ENCODE results near the gene NADK2. TPM values are rescaled to one million over a fixed set of nuclear protein-coding genes. Genes with fewer than 3 reads are reported as not detected.

The NADK2 gene
- 21.2 TPM for total RNA-seq (2021; ENCODE audit: unreplicated experiment)
- 9.8 and 11.0 TPM in 2 replicates for polyA plus RNA-seq (2012)
- percentile 75 among the genes with signal in this experiment for Bru-seq, nascent RNA
- BruChase-seq, experiment 1, labeled RNA remaining after a 6-hour chase: percentile 71 among the genes with signal in this experiment
- percentile 75 among the genes with signal in this experiment for BruChase-seq, experiment 2, labeled RNA remaining after a 2-hour chase
- long read RNA-seq, transcript NADK2-202 (12 exons, 2,243 nt): major isoform, 16 of 25 reads
- long read RNA-seq, transcript NADK2-201 (12 exons, 2,507 nt): minor isoform, 7 of 25 reads
- long read RNA-seq, partial matches to known transcripts: 0 of 25 reads
- long read RNA-seq, other reads (novel, unspliced or antisense): 2 of 25 reads

GRCh38 chr5:36241631-36242533, at the start of gene NADK2:
NADK2 (minus strand) TSS chr5:36241925; CDS start chr5:36241798, 127 bp downstream.
- POLR2A ChIA-PET: interaction anchor here (0.8 to 1.8 kb wide), 5 partner anchors 9 to 29 kb away, joined by 3 to 5 read pairs (median 3); no protein-coding TSS in a partner anchor
- peak; percentile 90 for DNase-seq (ENCODE audit: low read depth, low spot score)
- Histone ChIP-seq H3K9ac (ENCODE audit: low read length) (peak within 1 kb of the TSS; percentile 85), H3K36me3 (ENCODE audit: control insufficient read depth in 1 of 2, insufficient read depth in 2 of 2, low read length in 2 of 2) (no peaks in the 10 kb centered on the region), H3K4me2 (ENCODE audit: low read length) (peak within 1 kb of the TSS; percentile 87), H2AFZ (ENCODE audit: low read depth, low read length, poor library complexity, severe bottlenecking) (peak within 1 kb of the TSS; percentile 4), H3K9me2 (ENCODE audit: insufficient read depth) (no peaks in the 10 kb centered on the region), H3K4me1 (ENCODE audit: control insufficient read depth in 1 of 2, insufficient read depth in 2 of 2, low read length in 2 of 2) (peaks cover 14 to 33% of the 10 kb centered on the region in 2 experiments; a peak in 3 of 4 replicates), H3K27me3 (ENCODE audit: insufficient read depth, low read length) (no peaks in the 10 kb centered on the region), H4K20me1 (ENCODE audit: insufficient read depth) (no peaks in the 10 kb centered on the region), H3K79me2 (ENCODE audit: insufficient read depth, low read length) (peaks cover 15% of the 10 kb centered on the region; the same call in 1 of the 2 replicates), H3K9me3 (ENCODE audit: control insufficient read depth in 1 of 2, insufficient read depth in 1 of 2, low read depth in 1 of 2, low read length in 2 of 2) (no peaks in the 10 kb centered on the region), H3K27ac (ENCODE audit: low read depth, low read length) (peak within 1 kb of the TSS; percentile 94), H3K4me3 (replicated peaks in 1 of 2; ENCODE audit: low read depth in 1 of 2, low read length in 2 of 2) (peak within 1 kb of the TSS; percentile 65 to 75)
- TF ChIP-seq EGR1 (IDR thresholded peaks at IDR 0.05; ENCODE audit: low read depth): peak; percentile 51; the same call in 1 of the 2 replicates
- TF ChIP-seq SIN3A (IDR thresholded peaks at IDR 0.05; ENCODE audit: low read depth): peak; percentile 19; the same call in 1 of the 2 replicates
- TF ChIP-seq MAX (IDR thresholded peaks at IDR 0.05): peak; percentile 98
- TF ChIP-seq REST (IDR thresholded peaks at IDR 0.05; ENCODE audit: low read depth): no peak
- TF ChIP-seq YY1 (IDR thresholded peaks at IDR 0.05; ENCODE audit: extremely low read depth, insufficient replicate concordance, low read depth, low read length): peak; percentile 36
- TF ChIP-seq RAD21 (IDR thresholded peaks at IDR 0.05; ENCODE audit: low read depth): peak; percentile 32; the same call in 1 of the 2 replicates
- peak; percentile 73; the same call in 1 of the 2 replicates for TF ChIP-seq CBX3 (IDR thresholded peaks at IDR 0.05; ENCODE audit: low read depth)
- TF ChIP-seq CEBPB (IDR thresholded peaks at IDR 0.05; ENCODE audit: low read depth): 0 out of 2 replicates have a peak, but pooled peaks have one; percentile 9
- TF ChIP-seq ELF1 (IDR thresholded peaks at IDR 0.05; ENCODE audit: borderline replicate concordance, low read depth): no peak
- TF ChIP-seq POLR2A (IDR thresholded peaks at IDR 0.05; ENCODE audit: borderline replicate concordance, extremely low read depth, insufficient read depth, insufficient read length): peak; percentile 36
- TF ChIP-seq SP1 (IDR thresholded peaks at IDR 0.05; ENCODE audit: low read depth): peak; percentile 52
- TF ChIP-seq POLR2AphosphoS5 (IDR thresholded peaks at IDR 0.05; ENCODE audit: low read depth, low read length): peak; percentile 66
- peak; percentile 34 to 56 (median 55); a peak in 5 of 6 replicates for TF ChIP-seq CTCF (IDR thresholded peaks at IDR 0.05 in 2 of 3, conservative IDR thresholded peaks at IDR 0.05 in 1 of 3; ENCODE audit: borderline replicate concordance in 1 of 3, insufficient read depth in 1 of 3, low read depth in 2 of 3, low read length in 2 of 3)
- peak; percentile 83 for TF ChIP-seq ZFX (IDR thresholded peaks at IDR 0.05)
- no peak for TF ChIP-seq TCF7L2 (IDR thresholded peaks at IDR 0.05; ENCODE audit: borderline replicate concordance, extremely low read depth, insufficient read depth, insufficient read length)
- intact Hi-C loops (cut with micrococcal nuclease): loop anchor here (5.0 to 10.0 kb wide), 2 partner anchors 90 to 363 kb away; partner anchors contain the start of genes LMBRD2, SKP2 and SLC1A3
- no TSS peak for BruUV-seq (replicated peaks)
- ATAC-seq: peak; percentile 87
- RAD21 ChIA-PET (ENCODE audit: low non-redundant PET in 1 of 2, low total read pairs in 2 of 2, uncharacterized antibody in 2 of 2, unreplicated experiment in 2 of 2): no interaction called here
- CTCF ChIA-PET: interaction anchor here (0.7 to 3.2 kb wide), 14 partner anchors 9 to 454 kb away, joined by 3 to 11 read pairs (median 5); partner anchors contain the start of gene RANBP3L

Data from HCT116 (cell line).